Adrenal gland (tissue), 12 donors: ENCODE measurements around the gene CNTNAP2. TPM values are rescaled to one million over a fixed set of nuclear protein-coding genes. Genes with fewer than 3 reads are reported as not detected.

Experiments used
- DNase-seq, 7 donors: peaks; one replicate each; pipeline ENCODE4 v3.0.0-alpha.2; 2019 to 2020
- H3K27ac ChIP-seq, 5 donors: fragments of 200-600 bp; sonication (generic) in 4 of 5; 1 replicate in 3 of 5; 2 replicates in 2 of 5; pipeline versions ENCODE4 v1.5.1 to v1.8.0; 2016 to 2020; ENCODE audit warnings: mild to moderate bottlenecking in 1 of 5
- H3K27me3 ChIP-seq: fragments of 200-600 bp; 2 replicates; pipeline ENCODE4 v1.8.0; 2021
- H3K36me3 ChIP-seq, 2 donors: fragments of 200-600 bp; replicated peaks in 1 of 2; 1 replicate in 1 of 2; 2 replicates in 1 of 2; pipeline versions ENCODE4 v1.5.1 to v1.8.0; 2018 to 2022
- H3K4me1 ChIP-seq, 2 donors: fragments of 200-600 bp; replicated peaks in 1 of 2; 1 replicate in 1 of 2; 2 replicates in 1 of 2; pipeline versions ENCODE4 v1.5.1 to v1.8.0; 2018 to 2021
- H3K4me3 ChIP-seq, 4 donors: fragments of 200-600 bp; sonication (generic) in 3 of 4; one replicate each; pipeline ENCODE4 v1.5.1; 2016 to 2018
- H3K9me3 ChIP-seq, 3 donors: fragments of 200-600 bp; sonication (generic) in 1 of 3; replicated peaks in 1 of 3; 1 replicate in 2 of 3; 2 replicates in 1 of 3; pipeline versions ENCODE4 v1.5.1 to v1.8.0; 2016 to 2021
- POLR2A ChIP-seq, 2 donors: fragments of 450-650 bp; IDR thresholded peaks; one replicate each; pipeline ENCODE4 v1.6.1; 2017; ENCODE audit warnings: antibody characterized with exemption in 2 of 2, mild to moderate bottlenecking in 2 of 2, moderate library complexity in 1 of 2
- WGBS, 4 donors: extraction: QIAGEN DNeasy Blood & Tissue Kit in 2 of 4; methylation state at CpG; one replicate each; pipeline versions ENCODE4 v1.1.5 to v1.1.7; 2013 to 2017; 5-methylcytosine and 5-hydroxymethylcytosine counted together
- intact Hi-C, 2 donors: fragments of 100-400 bp; cut with DNase I; formaldehyde crosslinking; loops; one replicate each; pipeline versions ENCODE4 v1.14.1 to v1.15.0; 2022 to 2023
- polyA plus RNA-seq, 3 donors: library from polyadenylated mRNA; stranded (reverse); fragments of 200-250 nt in 2 of 3; fragments of 350-450 nt in 1 of 3; fragmentation: Illumina TruSeq in 1 of 3; extraction: RNeasy Lipid Tissue Mini Kit (QIAGEN cat#74804) in 1 of 3; gene quantifications; one replicate each; pipeline ENCODE4 v1.2.3, GENCODE V29; 2013 to 2014
- total RNA-seq, 9 donors: library from RNA; depleted of rRNA in 4 of 9; stranded (reverse); fragments of >200 nt in 4 of 9; fragments of 120-200 nt in 1 of 9; fragmentation: NEBNext Ultra II Directional in 1 of 9; extraction: Animal tissue kit (Norgen Biotek cat#: 25700) in 1 of 9; gene quantifications; one replicate each; pipeline versions ENCODE4 v1.1.0 to v1.2.4, GENCODE V29; 2013 to 2023
- TF ChIP-seq, protein P1 (sequence below), 6 experiments: fragments of 450-650 bp in 4 of 6; fragments of 200-600 bp in 2 of 6; sonication (generic) in 1 of 6; IDR thresholded peaks; 1 replicate in 5 of 6; 2 replicates in 1 of 6; pipeline versions ENCODE4 v1.5.1 to v1.8.0; 2016 to 2021; ENCODE audit warnings: antibody characterized with exemption in 6 of 6, mild to moderate bottlenecking in 2 of 6, moderate library complexity in 1 of 6
- donor health status: healthy with polysubstance abuse.
- donor health status: Bipolar disorder and iron deficiency.
- donor health status: DM: yes; HTN: yes; CAD: no.
- donor health status: DM: no; HTN: no; CAD: no.
- donor health status: DM: no; HTN: no; CAD: no.
- donor health status: DM: yes; HTN: yes; CAD: no.

Gene CNTNAP2
- total and polyA plus RNA-seq, 12 donors, result 0.14 to 6.3 (median 1.8) TPM; not detected in 2

DNA sequence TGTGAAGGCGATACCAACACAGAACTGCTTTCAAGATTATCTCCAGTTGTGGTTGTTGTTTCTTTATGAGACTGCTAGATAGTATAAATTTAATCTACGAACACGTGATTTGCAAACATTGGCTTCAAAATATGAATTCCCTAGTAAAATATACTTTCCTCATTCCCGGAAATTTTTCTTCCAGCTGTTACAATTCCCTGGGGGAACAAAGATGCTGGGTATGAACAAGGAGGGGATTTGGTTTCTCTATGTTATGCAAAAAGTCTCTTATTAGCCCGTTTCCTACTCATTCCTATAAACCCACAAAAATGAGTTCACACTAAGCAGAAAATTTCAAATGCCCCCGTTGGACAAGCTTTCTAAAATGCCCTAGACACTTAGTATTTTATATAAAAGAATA, 928.3 kb downstream of the CNTNAP2 start:
- 66 to 76% (median 73%) methylated on average over 6 of the region's 6 CpGs for WGBS, 4 donors
- Histone ChIP-seq H3K4me3 (no peak overlapping the region), H3K36me3 (no peaks in the 10 kb centered on the region), H3K27me3 (no peaks in the 10 kb centered on the region), H3K4me1 (no peaks in the 10 kb centered on the region), H3K9me3 (no peaks in the 10 kb centered on the region), H3K27ac (no peak overlapping the region)
- intact Hi-C loops, result no loop called here
- no peak for DNase-seq
- TF ChIP-seq, protein P1, sequence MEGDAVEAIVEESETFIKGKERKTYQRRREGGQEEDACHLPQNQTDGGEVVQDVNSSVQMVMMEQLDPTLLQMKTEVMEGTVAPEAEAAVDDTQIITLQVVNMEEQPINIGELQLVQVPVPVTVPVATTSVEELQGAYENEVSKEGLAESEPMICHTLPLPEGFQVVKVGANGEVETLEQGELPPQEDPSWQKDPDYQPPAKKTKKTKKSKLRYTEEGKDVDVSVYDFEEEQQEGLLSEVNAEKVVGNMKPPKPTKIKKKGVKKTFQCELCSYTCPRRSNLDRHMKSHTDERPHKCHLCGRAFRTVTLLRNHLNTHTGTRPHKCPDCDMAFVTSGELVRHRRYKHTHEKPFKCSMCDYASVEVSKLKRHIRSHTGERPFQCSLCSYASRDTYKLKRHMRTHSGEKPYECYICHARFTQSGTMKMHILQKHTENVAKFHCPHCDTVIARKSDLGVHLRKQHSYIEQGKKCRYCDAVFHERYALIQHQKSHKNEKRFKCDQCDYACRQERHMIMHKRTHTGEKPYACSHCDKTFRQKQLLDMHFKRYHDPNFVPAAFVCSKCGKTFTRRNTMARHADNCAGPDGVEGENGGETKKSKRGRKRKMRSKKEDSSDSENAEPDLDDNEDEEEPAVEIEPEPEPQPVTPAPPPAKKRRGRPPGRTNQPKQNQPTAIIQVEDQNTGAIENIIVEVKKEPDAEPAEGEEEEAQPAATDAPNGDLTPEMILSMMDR (IDR thresholded peaks at IDR 0.05), result no peak
- TF ChIP-seq POLR2A (IDR thresholded peaks at IDR 0.05), result no peak

DNA sequence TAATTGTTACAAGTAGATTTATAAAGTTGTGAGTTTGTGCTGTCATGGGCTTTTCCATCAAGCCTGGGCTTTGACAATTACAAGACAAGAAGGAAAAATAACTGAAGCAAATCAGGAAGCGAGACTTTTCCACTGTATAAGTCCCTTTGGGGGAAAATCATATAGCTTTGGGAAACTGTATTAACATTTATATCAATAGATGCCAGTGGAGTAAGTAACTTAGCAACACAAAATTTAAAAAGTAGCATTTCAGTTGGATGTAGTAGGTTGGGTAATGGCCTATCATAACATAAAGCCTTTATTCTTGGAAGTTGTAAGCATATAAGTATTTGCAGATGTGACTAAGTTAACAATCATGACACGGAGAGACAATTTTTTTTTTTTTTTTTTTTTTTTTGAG, 931.1 kb downstream of the CNTNAP2 start:
- no peak overlapping the region for H3K27ac ChIP-seq
- intact Hi-C loops, result no loop called here
- H3K36me3 ChIP-seq, result no peaks in the 10 kb centered on the region
- no peak overlapping the region for H3K4me3 ChIP-seq
- TF ChIP-seq, protein P1 (IDR thresholded peaks at IDR 0.05), result no peak
- TF ChIP-seq POLR2A (IDR thresholded peaks at IDR 0.05), result no peak
- no peaks in the 10 kb centered on the region for H3K27me3 ChIP-seq
- H3K9me3 ChIP-seq, result no peaks in the 10 kb centered on the region
- 71 to 86% (median 79%) methylated on average over 2 of the region's 2 CpGs for WGBS, 4 donors
- no peaks in the 10 kb centered on the region for H3K4me1 ChIP-seq
- DNase-seq, result no peak

DNA sequence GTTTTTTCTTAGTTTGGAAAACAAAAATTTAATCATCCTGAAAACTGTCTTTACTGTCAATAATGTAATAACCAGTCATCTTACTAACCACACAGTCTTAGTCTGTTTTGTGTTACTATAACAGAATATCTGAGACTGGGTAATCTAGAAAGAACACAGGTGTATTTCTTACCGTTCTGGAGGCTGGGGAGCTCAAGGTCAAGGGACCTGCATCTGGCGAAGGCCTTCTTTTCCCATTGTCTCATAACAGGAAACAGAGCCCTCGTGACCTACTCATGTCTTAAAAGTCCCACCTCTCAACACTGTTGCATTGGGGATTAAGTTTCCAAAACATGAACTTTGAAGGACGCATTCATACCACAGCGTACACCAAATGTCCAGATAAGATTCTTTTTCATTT, 932.3 kb downstream of the CNTNAP2 start:
- intact Hi-C loops, result no loop called here
- TF ChIP-seq, protein P1 (IDR thresholded peaks at IDR 0.05), result no peak
- TF ChIP-seq POLR2A (IDR thresholded peaks at IDR 0.05), result no peak
- DNase-seq, result no peak
- Histone ChIP-seq H3K27me3 (no peaks in the 10 kb centered on the region), H3K9me3 (no peaks in the 10 kb centered on the region), H3K4me3 (no peak overlapping the region), H3K27ac (no peak overlapping the region), H3K4me1 (no peaks in the 10 kb centered on the region), H3K36me3 (no peaks in the 10 kb centered on the region)
- WGBS, 4 donors, result 64 to 71% (median 71%) methylated on average over 5 of the region's 5 CpGs

DNA sequence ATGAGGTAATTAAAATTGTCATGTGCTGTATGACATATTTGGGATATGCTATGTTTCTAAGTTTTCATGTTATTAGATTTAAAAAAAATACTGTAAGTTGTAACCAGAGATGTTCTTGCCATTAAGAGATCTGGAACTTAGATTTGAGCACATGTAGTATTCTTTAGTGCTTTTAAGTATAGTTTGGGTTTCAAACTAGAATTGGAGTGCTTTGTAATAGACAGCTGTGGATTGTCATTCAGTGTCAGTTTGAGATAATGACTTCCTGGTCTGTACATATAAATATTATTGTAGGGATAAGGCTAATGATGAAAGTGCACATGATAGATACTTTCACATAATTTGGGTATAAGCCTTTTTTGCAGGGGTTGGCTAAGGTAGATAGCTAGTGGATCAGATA, 936.2 kb downstream of the CNTNAP2 start:
- intact Hi-C loops, result no loop called here
- DNase-seq, result no peak

More for the DNA sequence above, 936.2 kb downstream of the CNTNAP2 start:
- no peaks in the 10 kb centered on the region for H3K36me3 ChIP-seq
- no peaks in the 10 kb centered on the region for H3K9me3 ChIP-seq
- TF ChIP-seq POLR2A (IDR thresholded peaks at IDR 0.05), result no peak
- TF ChIP-seq, protein P1 (IDR thresholded peaks at IDR 0.05), result no peak
- no peaks in the 10 kb centered on the region for H3K4me1 ChIP-seq
- no peak overlapping the region for H3K4me3 ChIP-seq
- no peaks in the 10 kb centered on the region for H3K27me3 ChIP-seq
- no peak overlapping the region for H3K27ac ChIP-seq
